PFSK-1 (cell line): ENCODE measurements around the gene CCDC136.

Experiments used
- POLR2AphosphoS5 ChIP-seq: IDR thresholded peaks from 2 replicates; pipeline ENCODE4 v1.6.1; 2012; ENCODE audit warnings: low read depth, mild to moderate bottlenecking, control low read depth, low read length, moderate library complexity
- TAF1 ChIP-seq: IDR thresholded peaks from 2 replicates; pipeline ENCODE4 v1.6.1; 2012; ENCODE audit warnings: low read length, control low read depth, borderline replicate concordance; ENCODE audit not compliant: insufficient read depth
- TF ChIP-seq, protein P1 (sequence below), 2 experiments: IDR thresholded peaks; 2 replicates each; pipeline versions ENCODE4 v1.6.1 to v1.8.0; 2011 to 2012; ENCODE audit warnings: low read depth in 2 of 2, low read length in 2 of 2, control low read depth in 1 of 2, inconsistent platforms in 1 of 2, mild to moderate bottlenecking in 1 of 2, moderate library complexity in 1 of 2; ENCODE audit not compliant: insufficient read depth in 1 of 2

DNA sequence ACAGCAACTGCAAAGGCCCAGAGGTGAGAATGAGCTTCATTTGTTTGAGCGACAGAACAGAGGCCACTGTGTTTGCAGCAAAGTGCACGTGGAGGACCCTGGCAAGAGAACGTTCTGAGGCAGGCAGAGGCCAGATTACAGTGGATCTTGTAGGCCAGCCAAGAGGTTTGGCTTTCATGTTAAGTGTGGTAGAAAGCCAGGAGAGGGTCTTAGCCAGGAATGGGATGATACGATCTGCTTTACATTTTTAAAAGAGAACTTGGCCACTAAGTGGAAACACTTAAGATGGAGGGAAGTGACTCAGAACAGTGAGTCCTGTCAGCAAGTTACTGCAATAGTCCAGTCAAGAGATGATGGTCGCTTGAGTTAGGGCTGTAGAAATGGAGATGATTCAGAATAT, 4.6 kb downstream of the CCDC136 start:
- TF ChIP-seq, protein P1, sequence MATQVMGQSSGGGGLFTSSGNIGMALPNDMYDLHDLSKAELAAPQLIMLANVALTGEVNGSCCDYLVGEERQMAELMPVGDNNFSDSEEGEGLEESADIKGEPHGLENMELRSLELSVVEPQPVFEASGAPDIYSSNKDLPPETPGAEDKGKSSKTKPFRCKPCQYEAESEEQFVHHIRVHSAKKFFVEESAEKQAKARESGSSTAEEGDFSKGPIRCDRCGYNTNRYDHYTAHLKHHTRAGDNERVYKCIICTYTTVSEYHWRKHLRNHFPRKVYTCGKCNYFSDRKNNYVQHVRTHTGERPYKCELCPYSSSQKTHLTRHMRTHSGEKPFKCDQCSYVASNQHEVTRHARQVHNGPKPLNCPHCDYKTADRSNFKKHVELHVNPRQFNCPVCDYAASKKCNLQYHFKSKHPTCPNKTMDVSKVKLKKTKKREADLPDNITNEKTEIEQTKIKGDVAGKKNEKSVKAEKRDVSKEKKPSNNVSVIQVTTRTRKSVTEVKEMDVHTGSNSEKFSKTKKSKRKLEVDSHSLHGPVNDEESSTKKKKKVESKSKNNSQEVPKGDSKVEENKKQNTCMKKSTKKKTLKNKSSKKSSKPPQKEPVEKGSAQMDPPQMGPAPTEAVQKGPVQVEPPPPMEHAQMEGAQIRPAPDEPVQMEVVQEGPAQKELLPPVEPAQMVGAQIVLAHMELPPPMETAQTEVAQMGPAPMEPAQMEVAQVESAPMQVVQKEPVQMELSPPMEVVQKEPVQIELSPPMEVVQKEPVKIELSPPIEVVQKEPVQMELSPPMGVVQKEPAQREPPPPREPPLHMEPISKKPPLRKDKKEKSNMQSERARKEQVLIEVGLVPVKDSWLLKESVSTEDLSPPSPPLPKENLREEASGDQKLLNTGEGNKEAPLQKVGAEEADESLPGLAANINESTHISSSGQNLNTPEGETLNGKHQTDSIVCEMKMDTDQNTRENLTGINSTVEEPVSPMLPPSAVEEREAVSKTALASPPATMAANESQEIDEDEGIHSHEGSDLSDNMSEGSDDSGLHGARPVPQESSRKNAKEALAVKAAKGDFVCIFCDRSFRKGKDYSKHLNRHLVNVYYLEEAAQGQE (IDR thresholded peaks at IDR 0.05; ENCODE audit: insufficient read depth in 1 of 2, low read depth in 2 of 2, low read length in 2 of 2): no peak
- TF ChIP-seq POLR2AphosphoS5 (no peak), TAF1 (no peak)
